B cell (primary cell): Measurements from ENCODE around the gene GSS. TPM values are rescaled to one million over a fixed set of nuclear protein-coding genes. Genes with fewer than 3 reads are reported as not detected.

Source experiments
- ATAC-seq: fragments of 200-7000 bp; cut with Tn5 transposase; one replicate; pipeline ENCODE4 v1.10.0; 2021; ENCODE audit warnings: low read depth, mild to moderate bottlenecking, moderate number of reproducible peaks, moderate library complexity
- CTCF ChIA-PET: fragments of 350-600 bp; sonication (Branson Sonifier 250); formaldehyde crosslinking; loops from one replicate; lab custom pipeline; 2021; ENCODE audit warnings: antibody characterized with exemption, inconsistent platforms; lab: Charles Lee
- POLR2A ChIA-PET: fragments of 350-600 bp; sonication (Branson Sonifier 250); formaldehyde crosslinking; loops from one replicate; lab custom pipeline; 2021; ENCODE audit warnings: antibody characterized with exemption; lab: Charles Lee
- DNase-seq: peaks from one replicate; pipeline ENCODE4 v3.0.0; 2013
- H2AFZ ChIP-seq: 2 replicates; pipeline ENCODE4 v1.6.1; 2012; ENCODE audit warnings: mild to moderate bottlenecking, low read depth, low read length; ENCODE audit not compliant: insufficient read depth, poor library complexity, severe bottlenecking
- H3K27ac ChIP-seq, 2 donors: 1 replicate in 1 of 2; 2 replicates in 1 of 2; pipeline ENCODE4 v1.5.1; 2012 to 2013; ENCODE audit warnings: low read length in 2 of 2, mild to moderate bottlenecking in 2 of 2, moderate library complexity in 1 of 2
- H3K27me3 ChIP-seq, 4 experiments: fragments of 200-600 bp in 1 of 4; sonication (generic) in 1 of 4; replicated peaks in 1 of 4; 1 replicate in 2 of 4; 2 replicates in 2 of 4; pipeline versions ENCODE4 v1.6.1 to v1.7.0; 2013 to 2016; ENCODE audit warnings: low read length in 3 of 4, mild to moderate bottlenecking in 2 of 4, mixed read lengths in 1 of 4, moderate library complexity in 1 of 4; ENCODE audit not compliant: insufficient read depth in 4 of 4, control insufficient read depth in 3 of 4; ENCODE audit errors: control extremely low read depth in 1 of 4
- H3K36me3 ChIP-seq, 2 experiments: replicated peaks in 1 of 2; 1 replicate in 1 of 2; 2 replicates in 1 of 2; pipeline versions ENCODE4 v1.6.1 to v1.7.1; 2013; ENCODE audit warnings: low read length in 1 of 2; ENCODE audit not compliant: insufficient read depth in 2 of 2, control insufficient read depth in 1 of 2; ENCODE audit errors: control extremely low read depth in 1 of 2, extremely low read depth in 1 of 2
- H3K4me1 ChIP-seq, 2 donors: fragments of 200-600 bp in 1 of 2; sonication (generic) in 1 of 2; 1 replicate in 1 of 2; 2 replicates in 1 of 2; pipeline versions ENCODE4 v1.5.1 to v1.6.1; 2013 to 2017; ENCODE audit warnings: low read length in 2 of 2; ENCODE audit not compliant: control insufficient read depth in 2 of 2, insufficient read depth in 2 of 2
- H3K4me2 ChIP-seq: replicated peaks from 2 replicates; pipeline ENCODE3; 2012; ENCODE audit warnings: mild to moderate bottlenecking, low read depth, low read length; ENCODE audit not compliant: poor library complexity, severe bottlenecking
- H3K4me3 ChIP-seq, 5 experiments: fragments of 200-600 bp in 1 of 5; sonication (generic) in 1 of 5; 1 replicate in 3 of 5; 2 replicates in 2 of 5; pipeline versions ENCODE4 v1.5.1 to v1.7.0; 2011 to 2016; ENCODE audit warnings: low read length in 4 of 5, mild to moderate bottlenecking in 4 of 5, low read depth in 2 of 5, control low read depth in 1 of 5, moderate library complexity in 1 of 5; ENCODE audit not compliant: insufficient read depth in 1 of 5; ENCODE audit errors: control extremely low read depth in 1 of 5, extremely low read depth in 1 of 5
- H3K79me2 ChIP-seq: fragments of 200-600 bp; sonication (generic); one replicate; pipeline ENCODE4 v1.6.0; 2016; ENCODE audit warnings: low read length; ENCODE audit not compliant: control insufficient read depth, insufficient read depth
- H3K9ac ChIP-seq: fragments of 200-600 bp; sonication (generic); 2 replicates; pipeline ENCODE4 v1.6.1; 2017; ENCODE audit warnings: mild to moderate bottlenecking, low read length, moderate library complexity
- H3K9me3 ChIP-seq, 3 donors: one replicate each; pipeline versions ENCODE4 v1.6.1 to v1.7.1; 2013; ENCODE audit warnings: low read length in 2 of 3; ENCODE audit not compliant: control insufficient read depth in 2 of 3, insufficient read depth in 1 of 3; ENCODE audit errors: control extremely low read depth in 1 of 3
- H4K20me1 ChIP-seq: 2 replicates; pipeline ENCODE4 v1.6.0; 2012; ENCODE audit warnings: mild to moderate bottlenecking, low read length; ENCODE audit not compliant: insufficient read depth, control insufficient read depth, poor library complexity, severe bottlenecking
- H3K27ac Mint-ChIP-seq: one replicate; pipeline ENCODE4 v1.8.0; 2021; ENCODE audit warnings: mixed read lengths
- H3K27me3 Mint-ChIP-seq: one replicate; pipeline ENCODE4 v1.8.0; 2021; ENCODE audit warnings: mixed read lengths
- H3K4me1 Mint-ChIP-seq: one replicate; pipeline ENCODE4 v1.8.0; 2021; ENCODE audit warnings: mixed read lengths
- H3K4me3 Mint-ChIP-seq: one replicate; pipeline ENCODE4 v1.8.0; 2021; ENCODE audit warnings: mixed read lengths
- H3K9me3 Mint-ChIP-seq: one replicate; pipeline ENCODE4 v1.8.0; 2022; ENCODE audit warnings: mixed read lengths; ENCODE audit not compliant: insufficient read depth
- CTCF ChIP-seq: fragments of 200-600 bp; IDR thresholded peaks from one replicate; pipeline ENCODE4 v1.8.0; 2022; ENCODE audit warnings: antibody characterized with exemption, mild to moderate bottlenecking
- EZH2 ChIP-seq: IDR thresholded peaks from 2 replicates; pipeline ENCODE4 v1.6.1; 2012; ENCODE audit warnings: borderline replicate concordance, low read depth, mild to moderate bottlenecking, moderate library complexity, low read length; ENCODE audit not compliant: insufficient read depth, poor library complexity, severe bottlenecking
- WGBS: methylation state at CpG from one replicate; pipeline ENCODE4 v1.1.5; 2013; ENCODE audit warnings: missing lambda C conversion rate; ENCODE audit not compliant: insufficient coverage; 5-methylcytosine and 5-hydroxymethylcytosine counted together
- intact Hi-C: fragments of 100-400 bp; cut with micrococcal nuclease; formaldehyde crosslinking; loops from one replicate; pipeline ENCODE4 v1.10.0; 2022
- polyA plus RNA-seq: library from polyadenylated mRNA; depleted of rRNA; stranded (reverse); fragments of >200 nt; gene quantifications from 2 replicates; pipeline ENCODE4 v1.2.3, GENCODE V29; 2012
- total RNA-seq, 2 donors: library from RNA; stranded (reverse); fragments of 120-200 nt in 1 of 2; gene quantifications; 1 replicate in 1 of 2; 2 replicates in 1 of 2; pipeline versions ENCODE4 v1.2.3 to v1.2.4, GENCODE V29; 2013 to 2022

GSS gene
- total and polyA plus RNA-seq, 2 donors (not counting 1 experiment from before 2014, with no cell fraction given) = 22.5 to 28.6 TPM

DNA sequence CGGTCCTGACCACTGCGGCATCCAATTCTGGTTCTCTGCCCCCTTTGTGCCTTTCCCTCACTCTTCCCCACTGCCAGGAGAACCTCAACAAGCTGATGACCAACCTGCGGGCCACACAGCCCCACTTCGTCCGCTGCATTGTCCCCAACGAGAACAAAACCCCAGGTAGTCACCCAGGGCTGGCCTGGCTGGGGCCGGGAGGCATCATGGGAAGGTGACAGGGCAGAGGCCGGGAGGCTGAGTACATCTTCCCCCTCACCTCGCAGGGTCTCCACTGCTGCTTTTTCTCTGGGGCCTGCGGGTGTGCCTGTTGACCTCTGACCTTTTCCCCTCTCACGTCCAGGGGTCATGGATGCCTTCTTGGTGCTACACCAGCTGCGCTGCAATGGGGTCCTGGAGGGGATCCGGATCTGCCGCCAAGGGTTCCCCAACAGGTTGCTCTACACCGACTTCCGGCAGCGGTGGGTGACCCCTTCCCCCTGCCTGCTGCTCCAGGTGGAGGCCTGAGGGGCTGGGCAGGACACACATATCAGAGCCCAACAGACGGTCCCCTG, 35.1 kb upstream of the GSS start:
- no peaks in the 10 kb centered on the region for H4K20me1 ChIP-seq
- H2AFZ ChIP-seq = no peak overlapping the region
- intact Hi-C loops = no loop called here
- Mint-ChIP-seq H3K4me1 (no peaks in the 10 kb centered on the region), H3K27ac (no peak overlapping the region), H3K27me3 (peaks cover 1% of the 10 kb centered on the region), H3K4me3 (no peak overlapping the region), H3K9me3 (no peaks in the 10 kb centered on the region)
- H3K9me3 ChIP-seq = no peaks in the 10 kb centered on the region
- no peaks in the 10 kb centered on the region for H3K4me1 ChIP-seq
- no peak for DNase-seq
- no peak overlapping the region for H3K9ac ChIP-seq
- no peak for ATAC-seq
- no peaks in the 10 kb centered on the region for H3K27me3 ChIP-seq
- TF ChIP-seq CTCF = no peak
- no peak for TF ChIP-seq EZH2
- H3K4me3 ChIP-seq = no peak overlapping the region
- no peak overlapping the region for H3K27ac ChIP-seq
- peaks cover 0 to 11% of the 10 kb centered on the region in 2 experiments for H3K36me3 ChIP-seq
- CTCF ChIA-PET = interaction anchor here (1.3 kb wide), 1 partner anchor 21 kb away, joined by 3 read pairs; no protein-coding TSS in a partner anchor
- POLR2A ChIA-PET = no interaction called here
- no peaks in the 10 kb centered on the region for H3K79me2 ChIP-seq
- WGBS = 98% methylated on average over 18 of the region's 18 CpGs
- H3K4me2 ChIP-seq = no peak overlapping the region

- H3K4me1 Mint-ChIP-seq = no peaks in the 10 kb centered on the region
- ChIA-PET CTCF (no interaction called here), POLR2A (no interaction called here)
- Histone ChIP-seq H2AFZ (no peak overlapping the region), H3K27me3 (no peaks in the 10 kb centered on the region), H4K20me1 (no peaks in the 10 kb centered on the region), H3K9ac (no peak overlapping the region), H3K4me1 (no peaks in the 10 kb centered on the region), H3K36me3 (peaks cover 0 to 9% of the 10 kb centered on the region in 2 experiments), H3K79me2 (no peaks in the 10 kb centered on the region), H3K27ac (no peak overlapping the region), H3K9me3 (no peaks in the 10 kb centered on the region), H3K4me2 (no peak overlapping the region), H3K4me3 (no peak overlapping the region)
- TF ChIP-seq CTCF (no peak), EZH2 (no peak)
- H3K27ac Mint-ChIP-seq = no peak overlapping the region
- ATAC-seq (no peak), DNase-seq (no peak)
- no peaks in the 10 kb centered on the region for H3K9me3 Mint-ChIP-seq
- 96% methylated on average over 9 of the region's 11 CpGs for WGBS
- peaks cover 5% of the 10 kb centered on the region for H3K27me3 Mint-ChIP-seq
- H3K4me3 Mint-ChIP-seq = no peak overlapping the region
- intact Hi-C loops = no loop called here
These were observed 34.6 kb upstream of the GSS start for GRCh38 chr20:34990231-34990630.
